Measurements from ENCODE around the gene PDE4D. TPM values are rescaled to one million over a fixed set of nuclear protein-coding genes. Genes with fewer than 3 reads are reported as not detected.

PDE4D gene
- total RNA-seq, 1 donor from 2014 or later: 219 TPM

DNA sequence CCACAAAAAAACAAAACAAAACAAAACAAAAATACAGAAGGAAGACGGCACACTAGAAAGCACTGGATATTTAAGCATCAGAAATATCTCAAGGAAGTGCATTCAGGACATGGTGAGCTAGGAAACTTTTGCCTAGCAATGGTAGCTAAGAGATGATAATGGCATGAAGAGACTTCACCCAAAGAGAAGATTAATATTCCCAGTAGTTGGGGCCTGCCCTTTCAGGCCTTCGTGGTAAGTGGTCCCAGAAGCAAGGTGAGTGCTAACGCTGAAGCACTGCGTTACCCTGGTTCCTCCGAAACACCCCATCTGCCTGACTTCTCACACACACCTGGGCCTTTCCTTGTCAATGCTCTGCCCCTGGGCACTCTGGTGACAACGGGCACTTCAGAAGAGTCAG, 725.5 kb downstream of the PDE4D start:
- DNase-seq: no peak

DNA sequence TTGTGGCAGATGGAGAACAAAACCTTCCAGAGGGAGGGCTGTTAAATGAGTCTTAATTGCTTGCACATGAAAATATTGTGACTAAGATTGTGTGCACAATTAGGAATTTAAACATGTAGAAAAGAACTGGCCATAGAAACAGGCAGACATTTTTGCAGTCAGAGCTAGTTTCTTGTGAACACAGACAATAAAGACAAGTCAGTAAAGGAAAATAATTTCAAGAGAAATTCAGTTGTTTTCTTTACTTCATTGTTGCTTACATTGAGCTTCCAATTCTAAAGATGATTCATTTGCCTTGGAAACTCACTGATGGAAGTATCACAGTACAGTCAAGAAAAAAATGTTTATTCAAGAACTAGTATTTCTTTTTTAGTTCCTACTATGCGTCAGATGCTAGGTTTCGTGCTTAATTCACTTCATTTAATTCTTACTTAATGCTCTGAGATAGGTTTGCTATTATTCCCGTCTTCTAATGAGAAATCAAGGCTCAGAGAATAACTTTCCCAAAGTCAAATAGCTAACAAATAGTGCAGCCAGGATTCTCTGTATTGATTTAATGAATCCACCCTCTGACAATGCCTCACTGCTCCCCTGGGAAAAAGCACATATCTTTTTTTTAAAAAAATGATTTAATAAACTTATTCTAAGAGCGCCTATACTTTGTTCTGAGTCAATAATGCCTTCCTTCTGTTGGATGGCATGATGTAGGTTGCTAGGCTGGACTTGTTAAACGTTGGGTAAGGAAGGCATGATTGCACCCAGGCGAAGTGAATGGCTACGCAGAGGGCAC, 729.3 kb downstream of the PDE4D start:
- no peak for DNase-seq

DNA sequence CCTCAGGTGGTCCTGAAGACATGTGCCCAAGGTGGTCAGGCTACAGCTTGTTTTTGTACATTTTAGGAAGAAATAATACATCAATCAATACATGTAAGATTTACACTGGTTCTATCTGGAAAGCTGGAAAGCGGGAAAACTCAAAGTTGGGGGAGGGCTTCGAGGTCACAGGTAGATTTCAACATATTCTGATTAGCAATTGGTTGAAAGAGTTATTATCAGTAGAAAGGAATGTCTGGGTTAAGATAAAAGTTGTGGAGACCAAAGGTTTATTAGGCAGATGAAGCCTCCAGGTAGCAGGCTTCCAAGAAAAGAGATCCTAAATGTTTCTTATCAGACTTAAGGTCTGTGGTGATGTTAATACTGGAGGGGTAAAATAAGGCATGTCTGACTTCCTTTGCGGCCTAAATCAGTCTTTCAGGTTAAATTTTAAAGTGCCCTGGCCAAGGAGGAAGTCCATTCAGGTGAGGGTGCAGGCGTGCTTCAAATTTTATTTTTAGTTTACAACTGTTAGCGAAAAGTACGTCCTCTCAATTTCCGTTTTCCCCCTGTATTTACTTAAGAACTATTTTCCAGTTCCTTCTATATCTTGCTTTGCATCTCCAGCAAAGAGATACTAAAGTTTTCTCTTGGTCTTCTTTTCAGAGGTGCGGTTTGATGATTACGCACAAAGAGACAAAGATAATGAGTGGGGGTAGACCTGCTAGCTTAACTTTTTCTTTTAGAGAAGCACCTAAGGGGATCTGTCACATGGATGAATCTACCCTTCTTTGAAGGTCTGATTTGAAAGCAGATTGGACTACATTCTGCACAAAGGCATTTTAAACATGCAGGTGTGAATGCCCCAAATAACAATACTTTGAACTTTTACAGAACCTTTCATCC, 732.1 kb downstream of the PDE4D start:
- DNase-seq: no peak

DNA sequence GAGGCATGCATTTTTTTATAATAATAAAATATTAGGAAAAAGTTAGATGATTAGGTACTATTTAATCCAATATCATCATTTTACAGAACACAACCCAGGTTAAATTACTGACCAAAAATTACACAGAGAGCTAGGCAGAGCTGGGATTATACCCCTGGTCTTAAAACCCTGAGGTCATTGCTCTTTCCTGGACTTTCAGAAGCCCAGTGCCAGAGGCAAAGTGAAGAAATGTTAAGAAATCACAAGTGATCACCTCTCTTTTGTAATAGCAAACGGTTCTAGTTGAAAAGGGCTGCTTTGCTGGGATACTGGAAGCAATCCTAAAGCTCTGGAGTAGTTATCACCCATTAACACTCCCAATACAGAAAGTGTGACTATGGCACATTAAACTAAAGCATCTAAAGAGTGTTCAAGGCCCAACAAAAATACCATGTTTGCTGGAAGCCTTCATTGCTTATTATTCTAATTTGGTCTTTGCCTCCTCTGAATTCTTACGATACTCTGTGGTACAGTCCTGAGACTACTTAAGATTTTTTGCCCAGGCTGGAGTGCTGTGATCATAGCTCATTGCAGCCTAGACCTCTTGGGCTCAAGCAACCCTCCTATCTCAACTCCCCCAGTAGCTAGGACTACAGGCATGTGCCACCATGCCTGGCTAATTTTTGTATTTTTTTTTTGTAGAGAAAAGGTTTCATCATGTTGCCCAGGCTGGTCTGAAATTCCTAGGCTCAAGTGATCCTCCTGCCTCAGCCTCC, 734.7 kb downstream of the PDE4D start:
- no peak for DNase-seq

DNA sequence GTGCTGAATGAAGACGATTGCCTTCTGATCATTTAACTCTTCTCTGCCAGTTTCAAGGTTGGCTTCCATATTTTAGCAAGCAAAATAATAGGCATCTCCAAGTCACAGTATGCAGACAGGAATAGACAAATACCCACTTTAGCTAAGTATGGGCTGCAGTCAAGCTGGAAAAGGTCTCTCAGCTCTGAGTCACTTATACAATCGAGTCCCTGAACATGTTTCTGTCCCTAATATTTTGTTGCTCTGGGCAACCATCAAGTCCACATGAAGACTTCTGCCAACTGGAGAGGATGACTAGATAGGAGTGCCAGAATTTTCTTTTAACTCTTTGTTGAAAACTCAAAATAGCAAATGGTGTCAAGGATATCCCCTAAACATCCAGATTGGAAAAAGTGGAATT, 735.4 kb downstream of the PDE4D start:
- no peak for DNase-seq

DNA sequence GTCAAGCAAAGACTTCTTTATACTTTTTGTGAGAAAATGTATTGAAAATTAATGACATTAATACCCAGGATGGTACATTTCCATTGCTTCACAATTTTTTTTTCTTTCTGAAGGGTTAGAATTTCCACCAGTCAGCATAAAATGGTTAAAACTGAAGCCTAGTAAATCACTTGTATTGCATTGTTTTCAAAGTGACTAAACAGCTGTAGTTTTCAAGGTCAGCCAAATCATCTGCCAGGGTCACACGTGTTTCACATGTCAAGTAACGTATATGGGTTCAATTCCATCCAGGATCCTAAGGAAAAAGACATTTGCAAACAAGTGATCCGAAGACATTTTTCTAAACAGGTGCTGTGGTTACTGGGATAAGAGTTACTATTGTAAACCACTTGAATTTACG, 736.5 kb downstream of the PDE4D start:
- DNase-seq: no peak

DNA sequence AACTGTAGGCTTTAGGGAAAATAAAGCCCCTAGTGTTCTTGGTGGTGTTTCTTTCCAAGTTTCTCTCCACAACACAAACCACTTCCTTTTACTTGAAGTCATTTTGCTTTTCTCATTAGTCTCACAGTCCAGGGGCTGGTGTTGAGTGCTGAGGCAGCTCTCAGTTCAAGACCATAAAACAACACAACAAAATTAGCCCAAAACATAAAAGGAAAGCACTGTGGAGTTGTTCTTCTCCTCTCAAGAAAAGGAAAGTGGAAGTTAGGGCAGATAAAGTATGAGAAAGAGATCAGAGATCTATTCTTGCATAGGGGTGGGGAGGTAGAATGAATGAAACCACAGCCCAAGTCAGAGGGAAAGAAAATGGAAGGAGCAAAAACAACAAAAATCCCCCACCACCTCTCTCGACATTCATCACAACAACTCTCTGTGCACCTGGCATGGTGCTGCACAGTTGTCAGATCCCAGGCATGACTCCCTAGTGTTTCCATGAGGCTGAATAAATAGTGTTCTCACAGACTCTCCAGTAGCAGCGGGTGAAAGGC, 740.8 kb downstream of the PDE4D start:
- no peak for DNase-seq

DNA sequence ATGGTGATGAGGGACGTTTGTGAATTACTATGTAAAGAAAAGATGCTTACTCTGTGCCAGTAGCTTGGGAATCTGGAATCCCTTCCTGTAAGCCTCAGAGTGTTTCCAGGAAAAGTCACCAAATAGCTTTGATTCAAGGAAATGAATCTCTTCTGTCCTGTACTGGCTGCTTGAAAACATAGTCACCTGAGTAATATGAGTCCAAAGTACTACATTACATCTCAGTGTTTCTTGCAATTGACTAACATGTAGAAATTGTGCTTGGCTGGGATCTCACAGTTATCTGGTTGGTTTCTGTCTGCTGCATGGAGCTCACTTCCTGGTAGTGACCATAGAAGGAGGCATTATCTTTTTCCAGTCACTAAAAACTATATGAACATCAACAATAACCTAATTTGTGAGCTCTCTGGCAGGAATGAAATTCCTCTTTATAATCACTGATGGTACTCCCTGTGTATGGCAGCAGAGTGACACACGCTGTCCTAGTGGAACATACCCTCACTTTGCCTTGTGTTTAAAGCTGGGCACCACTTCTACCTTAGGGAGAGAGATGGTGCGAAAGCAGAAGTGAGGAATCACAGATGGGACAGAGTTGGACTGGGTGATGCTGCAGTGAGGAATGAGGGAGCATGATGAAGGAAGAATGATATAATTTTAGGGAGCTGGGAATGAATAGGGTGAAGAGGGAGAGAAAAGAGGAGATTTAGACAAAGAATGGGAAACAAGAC, 742.2 kb downstream of the PDE4D start:
- DNase-seq: no peak

DNA sequence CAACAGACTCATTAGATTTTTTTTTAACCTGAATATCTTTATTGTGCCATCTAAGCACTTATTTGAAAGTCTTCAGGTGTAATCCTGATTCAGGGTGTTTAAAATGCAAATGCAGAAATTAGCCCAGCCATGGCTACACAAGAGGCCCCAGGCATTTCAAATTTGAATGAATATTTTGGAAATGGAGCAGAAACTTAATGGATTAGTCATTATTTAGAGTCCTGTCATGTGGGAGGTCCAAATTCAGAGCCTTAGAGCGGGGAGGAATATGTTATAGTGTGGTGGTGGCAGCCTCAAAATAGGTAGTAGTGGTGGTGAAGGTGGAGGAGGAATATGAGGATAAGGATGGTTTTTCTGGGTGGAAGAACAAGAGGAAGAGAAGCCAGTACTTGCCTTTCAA, 743.7 kb downstream of the PDE4D start:
- no peak for DNase-seq

DNA sequence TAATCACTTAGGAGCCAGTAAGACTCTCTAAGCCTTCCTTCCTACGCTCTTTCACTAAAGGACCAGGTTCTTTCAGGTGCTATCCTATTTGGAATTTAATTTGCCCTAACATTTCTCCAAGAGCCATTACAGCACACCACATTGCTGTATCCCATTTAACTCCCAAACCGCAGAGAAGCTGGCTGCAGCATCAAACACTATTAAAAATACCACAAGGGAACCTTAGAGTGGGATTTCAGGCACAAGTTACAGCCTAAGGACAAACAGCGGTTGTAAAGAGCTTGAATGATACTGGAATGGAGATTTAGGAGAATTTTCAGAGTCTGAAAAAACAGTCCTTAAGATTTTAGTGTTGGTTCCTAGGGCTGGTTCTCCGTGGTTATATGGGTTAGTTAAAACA, 744.3 kb downstream of the PDE4D start:
- DNase-seq: no peak

DNA sequence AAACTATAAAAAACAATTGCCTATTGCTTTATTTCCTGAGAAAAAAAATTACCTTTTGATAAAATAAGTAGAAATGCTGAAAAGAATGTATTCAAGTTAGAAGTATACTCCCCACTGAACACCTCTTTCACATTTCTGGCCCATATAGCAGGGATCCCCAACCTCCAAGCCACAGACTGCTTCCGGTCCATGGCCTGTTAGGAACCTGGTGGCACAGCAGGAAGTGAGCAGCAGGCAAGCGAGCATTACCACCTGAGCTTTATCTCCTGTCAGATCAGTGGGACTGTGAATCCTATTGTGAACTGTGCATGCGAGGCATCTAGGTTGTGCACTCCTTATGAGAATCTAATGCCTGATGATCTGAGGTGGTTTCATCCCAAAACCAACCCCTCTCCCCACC, 746.8 kb downstream of the PDE4D start:
- DNase-seq: no peak

DNA sequence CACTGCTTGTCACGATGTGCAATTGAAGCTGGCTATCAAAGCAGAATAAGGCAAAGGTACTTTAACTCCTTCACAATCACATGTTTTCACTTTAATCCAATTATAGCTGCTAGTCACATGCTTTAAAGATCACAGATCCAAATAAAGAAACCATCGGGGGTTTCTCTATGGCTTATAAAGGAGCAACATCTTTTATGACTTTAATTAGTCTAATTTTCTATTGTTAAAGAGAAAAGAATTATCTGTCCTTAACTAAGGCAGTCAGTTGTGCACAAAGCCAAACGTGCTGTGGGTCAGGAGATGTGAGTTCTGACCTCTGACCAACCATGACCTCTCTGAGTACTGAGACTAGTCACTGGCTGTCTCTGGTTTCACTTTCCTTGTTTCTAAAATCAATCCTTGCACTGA, 749.6 kb downstream of the PDE4D start:
- no peak for DNase-seq

DNA sequence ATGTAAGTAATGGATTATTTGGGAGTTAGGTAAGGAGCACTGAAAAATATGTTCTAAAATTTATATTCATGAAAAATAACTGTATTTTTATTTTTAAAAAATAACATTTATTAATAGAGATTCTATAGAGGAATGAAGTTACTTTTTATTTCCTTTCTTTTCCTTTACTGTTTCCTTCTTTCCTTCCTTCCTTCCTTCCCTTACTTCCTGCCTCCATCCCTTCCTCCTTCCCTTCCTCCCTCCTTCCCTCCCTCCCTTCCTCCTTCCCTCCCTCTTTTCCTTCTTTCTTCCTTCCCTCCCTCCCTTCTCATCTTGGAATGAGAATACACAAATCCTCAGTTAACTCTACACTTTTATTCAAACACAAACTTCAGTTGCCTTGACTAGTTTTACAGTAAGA, 750.6 kb downstream of the PDE4D start:
- no peak for DNase-seq

DNA sequence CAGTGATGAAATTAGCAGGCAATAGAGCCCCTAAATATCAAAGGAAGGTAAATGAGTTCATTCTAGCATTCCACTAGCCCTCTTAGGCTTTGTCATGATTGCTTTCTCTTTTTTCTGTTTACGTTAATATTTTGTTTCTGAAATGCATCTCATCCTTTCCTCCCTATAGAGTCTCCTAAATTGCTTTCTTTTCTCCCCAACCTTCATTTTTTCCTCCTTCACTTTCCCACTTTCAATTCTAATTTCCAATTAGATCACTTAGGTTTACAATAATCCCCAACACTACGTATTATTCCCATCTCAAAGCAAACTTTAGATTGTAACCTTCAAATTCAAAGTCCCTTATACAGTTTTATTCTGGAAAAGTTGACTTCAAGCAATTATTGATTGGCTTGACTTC, 751.4 kb downstream of the PDE4D start:
- DNase-seq: no peak

DNA sequence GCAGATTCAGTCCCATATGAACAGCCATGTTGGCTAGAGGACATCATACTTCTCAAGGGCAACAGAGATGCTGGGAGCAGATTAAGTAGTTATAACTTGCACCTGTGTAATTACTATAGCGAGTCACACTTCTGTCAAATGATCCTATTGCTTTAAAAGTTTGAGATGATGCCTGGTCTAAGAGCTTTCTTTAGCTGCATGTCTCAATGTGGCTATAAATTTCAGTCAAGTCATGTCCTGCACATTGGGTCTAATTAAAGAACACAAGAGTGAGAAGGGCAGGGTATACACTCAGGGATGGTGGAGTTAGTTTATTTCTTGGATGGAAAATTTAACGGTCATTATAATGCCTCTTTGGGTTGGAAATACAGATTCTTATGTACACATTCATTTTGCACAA, 753.4 kb downstream of the PDE4D start:
- no peak for DNase-seq

DNA sequence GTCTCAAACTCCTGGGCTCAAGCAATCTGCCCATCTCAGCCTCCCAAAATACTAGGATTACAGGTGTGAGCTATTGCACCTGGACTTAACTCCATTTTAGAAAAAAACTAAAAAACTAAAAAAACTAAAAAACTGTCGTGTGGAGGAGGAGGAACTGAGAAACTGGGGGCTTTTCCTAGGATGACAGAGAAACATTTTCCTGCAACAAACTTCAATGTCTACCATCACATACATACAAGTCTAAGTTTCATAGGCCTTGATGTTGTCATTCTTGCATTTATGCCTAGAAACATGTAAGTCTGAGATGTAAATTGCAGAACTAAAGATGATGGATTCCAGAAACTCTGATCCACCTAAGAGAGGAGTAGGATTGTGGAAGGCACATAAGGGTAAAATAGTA, 753.8 kb downstream of the PDE4D start:
- DNase-seq: no peak

DNA sequence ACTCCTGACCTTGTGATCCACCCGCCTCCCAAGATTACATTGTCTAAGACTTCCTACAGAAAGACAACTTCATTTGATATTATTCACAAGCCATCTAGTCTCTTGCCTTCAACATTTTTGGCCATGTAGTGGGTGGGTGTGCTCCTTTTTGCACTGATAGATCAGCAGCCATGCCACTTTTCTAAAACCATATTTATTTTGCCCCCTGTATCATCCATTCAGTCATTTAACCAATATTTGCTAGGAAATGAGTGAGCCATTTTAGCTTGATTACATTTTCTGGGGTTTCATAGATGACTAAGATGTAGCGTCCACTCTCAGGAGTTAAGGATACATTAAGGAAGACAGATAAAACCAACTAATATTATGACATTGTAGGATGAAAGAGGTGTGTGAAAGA, 755.0 kb downstream of the PDE4D start:
- DNase-seq: no peak

DNA sequence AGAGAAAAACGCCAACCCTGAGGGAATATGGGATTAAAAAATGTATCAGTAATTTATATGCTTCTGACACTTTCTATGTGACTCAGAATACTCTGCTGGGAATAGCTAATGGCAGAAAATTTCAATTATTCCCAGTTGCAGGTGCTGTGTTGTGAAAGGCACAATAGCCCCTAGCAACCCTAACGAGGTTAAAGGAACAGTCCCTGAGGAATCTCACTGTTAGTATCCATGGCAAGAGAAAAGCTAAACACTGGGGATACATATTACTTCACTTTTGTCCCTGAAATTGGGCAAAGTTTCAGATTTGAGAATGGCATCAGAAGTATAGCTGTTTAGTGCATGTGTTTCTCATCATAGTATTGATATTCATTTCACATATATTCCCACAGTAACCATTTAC, 755.7 kb downstream of the PDE4D start:
- no peak for DNase-seq

DNA sequence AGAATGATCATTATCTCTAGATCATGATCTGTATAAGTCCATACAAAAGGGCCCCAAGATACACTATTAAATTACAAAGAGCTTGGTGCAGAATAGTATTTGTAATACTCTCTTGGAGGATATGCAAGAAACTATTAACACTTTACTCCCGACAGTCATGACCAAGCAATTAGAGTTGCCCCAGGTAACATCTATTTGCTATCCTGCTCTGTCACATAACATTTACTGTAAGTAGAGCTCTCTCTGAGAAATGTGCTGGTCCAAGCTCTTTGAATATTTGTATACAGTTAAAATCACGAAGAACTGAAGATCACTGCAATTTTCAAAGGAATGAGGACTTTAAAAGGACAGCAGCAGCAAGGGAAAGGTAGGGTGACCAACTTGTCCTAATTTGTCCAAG, 757.0 kb downstream of the PDE4D start:
- no peak for DNase-seq

DNA sequence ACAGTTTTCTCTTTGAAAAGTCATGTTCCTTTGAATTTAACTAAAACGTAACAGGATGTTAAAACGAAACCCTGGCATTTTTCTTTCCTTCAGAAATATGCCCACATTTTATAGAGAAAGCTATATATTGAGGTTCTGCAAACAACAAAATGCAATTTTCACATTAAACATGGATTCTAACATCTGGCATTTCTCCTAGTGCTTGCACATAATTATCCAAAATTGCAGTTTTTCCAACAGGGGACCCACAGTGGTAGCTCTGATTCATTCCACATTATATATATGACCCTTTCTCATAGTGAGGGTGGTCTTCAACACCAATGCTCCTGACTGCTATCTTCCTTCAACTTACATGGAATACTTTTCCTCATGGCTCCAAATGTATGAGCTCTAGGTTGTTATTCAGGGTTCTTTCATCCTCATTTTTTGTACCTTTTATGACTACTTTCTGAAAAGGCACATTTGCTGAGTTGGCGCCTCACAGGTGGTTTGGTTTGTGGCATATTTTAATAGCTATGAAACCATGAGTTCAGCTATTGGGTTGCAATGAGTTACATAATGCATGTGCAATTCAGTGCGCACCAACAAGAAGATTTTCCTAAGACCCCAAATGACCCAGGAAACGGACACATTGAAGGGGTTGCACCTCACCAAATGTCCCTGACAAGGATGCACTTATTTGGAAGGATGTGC, 758.9 kb downstream of the PDE4D start:
- DNase-seq: no peak

DNA sequence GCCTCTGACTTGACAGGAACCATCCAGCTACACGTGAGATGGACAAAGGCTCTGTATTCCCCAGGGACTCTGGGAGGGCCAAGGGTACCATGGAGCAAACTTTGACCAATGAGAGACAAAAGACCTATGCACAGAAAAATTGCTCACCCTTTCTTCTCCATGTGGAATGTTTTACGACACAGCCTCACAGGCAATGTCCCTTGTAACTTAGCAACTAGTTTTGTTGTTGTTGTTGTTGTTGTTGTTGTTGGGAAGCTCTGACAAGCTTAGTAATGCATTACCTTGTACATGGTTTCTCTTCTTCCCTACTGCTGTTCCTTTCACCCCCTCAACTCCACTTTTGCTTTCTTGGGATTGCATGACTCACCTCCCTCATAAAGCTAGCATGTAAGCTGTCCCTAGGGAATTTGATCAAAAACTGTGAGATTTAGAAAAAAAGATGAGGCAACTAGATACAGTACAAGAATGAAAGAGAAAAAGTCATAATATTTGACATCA, 759.7 kb downstream of the PDE4D start:
- no peak for DNase-seq

All from occipital lobe (tissue), 2 donors.